IPS-18c (cell line): ENCODE data around the gene TASL.
"Not testable (repeated sequence)": the region's sequence is repeated elsewhere in the genome, so short reads cannot be mapped to it uniquely, and the experiment has no call there.

Experiments used
- H3K4me3 ChIP-seq: 2 replicates; pipeline ENCODE4 v1.7.0; 2013; ENCODE audit warnings: low read depth, mild to moderate bottlenecking, low read length, moderate library complexity; ENCODE audit not compliant: insufficient read depth
- H3K9me3 ChIP-seq: one replicate; pipeline ENCODE4 v1.6.1; 2013; ENCODE audit warnings: mild to moderate bottlenecking, low read length, moderate library complexity; ENCODE audit not compliant: control insufficient read depth, insufficient read depth

Gene TASL

GRCh38 chrX:30589146-30589888 is 11.8 kb upstream of the TASL start:
- H3K4me3 ChIP-seq = no peak overlapping the region
- H3K9me3 ChIP-seq = peaks cover 2% of the 10 kb centered on the region

- Histone ChIP-seq H3K4me3 (no peak overlapping the region), H3K9me3 (no peaks in the 10 kb centered on the region)
Observed at GRCh38 chrX:30586516-30586915, 8.9 kb upstream of the TASL start.

DNA sequence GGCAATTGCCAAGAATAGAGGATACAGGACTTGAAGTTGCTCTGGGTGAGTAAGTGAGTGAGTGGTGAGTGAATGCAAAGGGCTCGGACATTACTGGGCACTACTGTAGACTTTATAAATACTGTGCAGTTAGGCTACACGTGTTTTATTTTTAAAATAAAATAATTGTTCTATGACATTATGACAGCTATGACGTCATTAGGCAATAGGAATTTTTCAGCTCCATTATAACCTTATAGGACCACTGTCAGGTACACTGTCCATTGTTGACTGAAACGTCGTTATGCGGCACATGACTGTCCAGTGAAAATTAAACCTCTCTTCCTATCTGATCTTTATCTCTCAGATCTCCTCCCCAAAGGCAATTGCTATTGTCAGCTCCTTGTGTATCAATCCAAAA is 5.1 kb upstream of the TASL start:
- H3K4me3 ChIP-seq = no peak overlapping the region

GRCh38 chrX:30580641-30581040 is 3.1 kb upstream of the TASL start:
- H3K9me3 ChIP-seq = no peaks in the 10 kb centered on the region
- H3K4me3 ChIP-seq = no peak overlapping the region

More for the DNA sequence above, 5.1 kb upstream of the TASL start:
- H3K9me3 ChIP-seq = no peaks in the 10 kb centered on the region

- H3K4me3 ChIP-seq = no peak overlapping the region
- H3K9me3 ChIP-seq = no peaks in the 10 kb centered on the region
Observed at GRCh38 chrX:30576881-30577280, 685 bp downstream of the TASL start.

DNA sequence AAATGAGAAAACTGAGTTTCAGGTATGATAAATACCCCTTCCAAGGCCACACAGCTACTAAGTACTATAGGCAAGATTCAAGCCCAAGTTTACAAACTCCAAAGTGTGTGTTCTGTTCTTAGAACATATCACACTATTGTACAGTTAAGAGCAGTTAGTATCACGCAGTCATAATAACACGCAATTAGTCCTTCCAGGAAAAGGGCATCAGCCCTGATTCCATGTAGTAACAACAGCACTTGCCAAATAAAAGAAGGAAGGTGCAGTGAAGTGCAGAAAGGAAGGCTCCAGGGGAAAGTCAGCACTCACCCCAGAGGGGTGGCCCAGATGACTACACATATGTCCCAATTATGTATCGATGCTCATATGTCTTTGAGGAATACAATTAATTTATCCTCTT is 4.4 kb downstream of the TASL start:
- Histone ChIP-seq H3K9me3 (no peaks in the 10 kb centered on the region), H3K4me3 (no peak overlapping the region)

DNA sequence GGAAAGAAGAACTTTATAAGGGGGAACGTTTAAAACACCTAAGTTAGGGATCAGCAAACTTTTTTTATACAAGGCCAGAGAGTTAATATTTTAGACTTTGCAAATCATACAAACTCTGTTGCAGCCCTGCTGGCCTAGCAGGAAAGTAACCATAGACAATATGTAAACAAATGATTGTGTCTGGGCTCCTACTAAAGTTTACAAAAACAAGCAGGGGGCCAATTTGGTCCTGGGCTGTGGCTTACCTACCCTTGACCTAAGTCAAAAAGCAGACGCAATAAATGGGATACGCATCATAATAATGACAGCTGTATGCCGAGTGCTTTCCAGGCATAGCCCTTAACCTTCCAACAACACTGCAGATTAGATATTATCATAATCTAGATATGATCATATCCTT is 4.9 kb downstream of the TASL start:
- Histone ChIP-seq H3K9me3 (no peaks in the 10 kb centered on the region), H3K4me3 (no peak overlapping the region)

GRCh38 chrX:30572004-30572403 is 5.6 kb downstream of the TASL start:
- no peak overlapping the region for H3K4me3 ChIP-seq
- no peaks in the 10 kb centered on the region for H3K9me3 ChIP-seq

- no peaks in the 10 kb centered on the region for H3K9me3 ChIP-seq
- no peak overlapping the region for H3K4me3 ChIP-seq
Observed at GRCh38 chrX:30570505-30570904, 7.1 kb downstream of the TASL start.

GRCh38 chrX:30568136-30568535 is 9.4 kb downstream of the TASL start:
- H3K9me3 ChIP-seq = peaks cover 2% of the 10 kb centered on the region
- H3K4me3 ChIP-seq = no peak overlapping the region

GRCh38 chrX:30563070-30563469 is 14.5 kb downstream of the TASL start:
- H3K4me3 ChIP-seq = not testable (repeated sequence)

DNA sequence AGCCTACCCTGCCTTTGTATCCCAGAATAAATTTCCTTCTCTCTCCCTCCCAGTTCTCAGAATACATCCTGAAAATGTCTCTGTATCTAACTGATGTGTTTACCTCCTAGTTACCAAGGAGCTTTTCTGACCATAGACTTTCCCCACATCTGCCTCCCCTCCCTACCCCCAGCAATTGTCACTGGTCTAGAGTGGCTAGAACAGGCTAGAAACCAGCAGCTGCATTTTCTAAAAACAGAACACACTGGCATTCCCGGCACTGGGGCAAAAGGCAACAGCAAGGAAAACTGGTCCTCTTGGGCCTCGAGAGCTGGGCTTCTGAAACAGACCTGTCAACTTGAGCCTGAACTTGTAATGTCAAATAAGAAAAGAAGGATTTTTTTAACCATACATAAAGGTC is 16.4 kb downstream of the TASL start:
- H3K9me3 ChIP-seq = peaks cover 2% of the 10 kb centered on the region
- H3K4me3 ChIP-seq = no peak overlapping the region

More at GRCh38 chrX:30563070-30563469, 14.5 kb downstream of the TASL start:
- not testable (repeated sequence) for H3K9me3 ChIP-seq

GRCh38 chrX:30538271-30538670 is 39.3 kb downstream of the TASL start:
- peaks cover 2% of the 10 kb centered on the region for H3K9me3 ChIP-seq

DNA sequence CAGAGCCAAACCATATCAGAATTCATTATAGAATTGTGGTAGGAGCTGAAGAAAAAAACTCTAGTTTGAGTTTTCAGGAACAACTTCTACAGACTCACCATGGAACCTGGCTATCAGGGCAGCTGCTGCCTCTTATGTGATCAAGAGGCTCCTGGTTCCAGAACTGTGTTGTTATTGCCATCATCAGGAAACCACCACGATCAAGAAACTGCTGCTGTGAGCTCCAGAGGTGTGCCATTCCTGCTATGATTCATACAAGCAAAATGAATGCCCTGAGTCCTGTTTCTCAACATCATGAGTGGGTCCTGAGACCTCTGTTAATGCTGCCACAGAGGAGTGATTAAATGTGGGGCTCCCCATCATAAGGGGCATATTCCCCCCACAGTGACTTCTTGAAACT is 43.7 kb downstream of the TASL start:
- Histone ChIP-seq H3K9me3 (peaks cover under 1% of the 10 kb centered on the region), H3K4me3 (no peak overlapping the region)

More at GRCh38 chrX:30538271-30538670, 39.3 kb downstream of the TASL start:
- no peak overlapping the region for H3K4me3 ChIP-seq

GRCh38 chrX:30533266-30533665 is 44.3 kb downstream of the TASL start:
- H3K4me3 ChIP-seq = no peak overlapping the region

GRCh38 chrX:30530606-30531005 is 47.0 kb downstream of the TASL start:
- H3K9me3 ChIP-seq = peaks cover 7% of the 10 kb centered on the region
- no peak overlapping the region for H3K4me3 ChIP-seq

More at GRCh38 chrX:30533266-30533665, 44.3 kb downstream of the TASL start:
- H3K9me3 ChIP-seq = peaks cover 3% of the 10 kb centered on the region

DNA sequence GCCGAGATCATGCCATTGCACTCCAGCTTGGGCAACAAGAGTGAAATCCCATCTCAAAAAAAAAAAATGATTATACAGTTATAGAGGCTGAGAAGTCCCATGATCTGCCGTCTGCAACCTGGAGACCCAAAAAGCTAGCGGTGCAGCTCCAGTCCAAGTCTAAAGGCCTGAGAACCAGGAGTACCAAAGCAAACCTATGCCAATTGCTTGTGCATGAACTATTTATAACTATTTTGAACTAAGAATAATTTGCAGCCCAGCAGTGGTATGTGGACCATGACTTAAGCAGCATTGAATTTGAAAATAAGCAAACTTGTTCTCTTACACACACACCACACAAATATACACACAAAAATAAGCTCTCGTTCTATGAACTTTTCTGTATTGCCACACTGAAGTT is 51.8 kb downstream of the TASL start:
- H3K9me3 ChIP-seq = peaks cover 7% of the 10 kb centered on the region

GRCh38 chrX:30521440-30522182 is 56.0 kb downstream of the TASL start:
- H3K4me3 ChIP-seq = no peak overlapping the region

More for the DNA sequence above, 51.8 kb downstream of the TASL start:
- no peak overlapping the region for H3K4me3 ChIP-seq

More at GRCh38 chrX:30521440-30522182, 56.0 kb downstream of the TASL start:
- H3K9me3 ChIP-seq = no peaks in the 10 kb centered on the region
